PFSK-1 (cell line): ENCODE results near the gene PAX2.

ENCODE experiments used
- FOXP2 ChIP-seq: optimal IDR thresholded peaks from 2 replicates; pipeline ENCODE3; 2011; ENCODE audit warnings: borderline replicate concordance, control low read depth, inconsistent platforms; ENCODE audit not compliant: insufficient read depth; ENCODE audit errors: extremely low read length, extremely low read depth
- POLR2AphosphoS5 ChIP-seq: IDR thresholded peaks from 2 replicates; pipeline ENCODE4 v1.6.1; 2012; ENCODE audit warnings: low read depth, mild to moderate bottlenecking, control low read depth, low read length, moderate library complexity
- SIN3A ChIP-seq: IDR thresholded peaks from 2 replicates; pipeline ENCODE4 v1.6.1; 2012; ENCODE audit warnings: mild to moderate bottlenecking, low read length, moderate library complexity, borderline replicate concordance; ENCODE audit not compliant: insufficient read depth
- TAF1 ChIP-seq: IDR thresholded peaks from 2 replicates; pipeline ENCODE4 v1.6.1; 2012; ENCODE audit warnings: low read length, control low read depth, borderline replicate concordance; ENCODE audit not compliant: insufficient read depth
- TF ChIP-seq, protein P1 (sequence below), 2 experiments: IDR thresholded peaks; 2 replicates each; pipeline versions ENCODE4 v1.6.1 to v1.8.0; 2011 to 2012; ENCODE audit warnings: low read depth in 2 of 2, low read length in 2 of 2, control low read depth in 1 of 2, inconsistent platforms in 1 of 2, mild to moderate bottlenecking in 1 of 2, moderate library complexity in 1 of 2; ENCODE audit not compliant: insufficient read depth in 1 of 2

PAX2 gene

DNA sequence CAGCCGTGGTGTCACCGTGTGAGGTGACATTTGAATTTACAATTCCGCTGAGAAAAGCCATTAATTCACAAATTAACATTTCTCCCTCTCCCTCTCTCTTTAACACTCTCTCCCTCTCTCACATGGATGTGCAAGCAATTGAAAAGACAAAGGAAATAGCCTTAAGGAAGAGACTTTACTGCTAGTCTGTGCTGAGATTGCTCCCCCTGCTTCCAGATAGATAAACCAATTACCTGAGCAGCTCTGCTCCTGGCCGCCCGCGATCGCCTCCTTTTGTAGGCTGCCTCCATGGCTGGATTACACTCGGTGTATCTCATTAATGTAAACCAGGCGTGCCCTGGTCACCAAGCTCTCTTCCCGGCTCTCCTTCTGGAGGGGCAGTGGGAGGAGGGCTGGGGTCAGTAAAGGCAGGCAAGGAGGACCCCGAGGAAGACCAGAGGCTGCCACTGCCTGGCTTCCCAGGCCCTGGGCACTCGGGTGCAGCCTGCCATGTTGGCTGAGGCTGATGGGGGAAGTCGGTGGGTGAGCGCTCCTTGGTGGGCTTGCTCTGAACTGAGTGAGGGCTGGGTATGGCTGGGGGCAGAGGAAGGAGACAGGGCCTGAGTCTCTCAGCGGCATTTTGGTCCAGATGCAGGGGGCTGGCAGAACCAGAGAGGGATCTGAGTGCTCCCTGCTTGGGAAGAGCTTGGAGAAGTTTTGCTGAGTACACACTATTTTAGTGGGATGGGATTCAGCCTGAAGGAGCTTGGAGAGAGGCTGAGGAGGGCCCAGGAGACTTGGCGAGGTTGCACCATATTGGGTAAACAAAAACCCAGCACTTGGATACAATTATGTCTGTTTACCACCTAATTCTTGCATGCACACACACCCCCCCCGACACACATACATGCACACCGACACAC lies 42.9 kb downstream of the PAX2 start:
- TF ChIP-seq SIN3A = no peak
- TF ChIP-seq FOXP2 = no peak
- TF ChIP-seq POLR2AphosphoS5 = no peak
- TF ChIP-seq, protein P1, sequence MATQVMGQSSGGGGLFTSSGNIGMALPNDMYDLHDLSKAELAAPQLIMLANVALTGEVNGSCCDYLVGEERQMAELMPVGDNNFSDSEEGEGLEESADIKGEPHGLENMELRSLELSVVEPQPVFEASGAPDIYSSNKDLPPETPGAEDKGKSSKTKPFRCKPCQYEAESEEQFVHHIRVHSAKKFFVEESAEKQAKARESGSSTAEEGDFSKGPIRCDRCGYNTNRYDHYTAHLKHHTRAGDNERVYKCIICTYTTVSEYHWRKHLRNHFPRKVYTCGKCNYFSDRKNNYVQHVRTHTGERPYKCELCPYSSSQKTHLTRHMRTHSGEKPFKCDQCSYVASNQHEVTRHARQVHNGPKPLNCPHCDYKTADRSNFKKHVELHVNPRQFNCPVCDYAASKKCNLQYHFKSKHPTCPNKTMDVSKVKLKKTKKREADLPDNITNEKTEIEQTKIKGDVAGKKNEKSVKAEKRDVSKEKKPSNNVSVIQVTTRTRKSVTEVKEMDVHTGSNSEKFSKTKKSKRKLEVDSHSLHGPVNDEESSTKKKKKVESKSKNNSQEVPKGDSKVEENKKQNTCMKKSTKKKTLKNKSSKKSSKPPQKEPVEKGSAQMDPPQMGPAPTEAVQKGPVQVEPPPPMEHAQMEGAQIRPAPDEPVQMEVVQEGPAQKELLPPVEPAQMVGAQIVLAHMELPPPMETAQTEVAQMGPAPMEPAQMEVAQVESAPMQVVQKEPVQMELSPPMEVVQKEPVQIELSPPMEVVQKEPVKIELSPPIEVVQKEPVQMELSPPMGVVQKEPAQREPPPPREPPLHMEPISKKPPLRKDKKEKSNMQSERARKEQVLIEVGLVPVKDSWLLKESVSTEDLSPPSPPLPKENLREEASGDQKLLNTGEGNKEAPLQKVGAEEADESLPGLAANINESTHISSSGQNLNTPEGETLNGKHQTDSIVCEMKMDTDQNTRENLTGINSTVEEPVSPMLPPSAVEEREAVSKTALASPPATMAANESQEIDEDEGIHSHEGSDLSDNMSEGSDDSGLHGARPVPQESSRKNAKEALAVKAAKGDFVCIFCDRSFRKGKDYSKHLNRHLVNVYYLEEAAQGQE (IDR thresholded peaks at IDR 0.05; ENCODE audit: insufficient read depth in 1 of 2, low read depth in 2 of 2, low read length in 2 of 2) = no peak
- no peak for TF ChIP-seq TAF1

DNA sequence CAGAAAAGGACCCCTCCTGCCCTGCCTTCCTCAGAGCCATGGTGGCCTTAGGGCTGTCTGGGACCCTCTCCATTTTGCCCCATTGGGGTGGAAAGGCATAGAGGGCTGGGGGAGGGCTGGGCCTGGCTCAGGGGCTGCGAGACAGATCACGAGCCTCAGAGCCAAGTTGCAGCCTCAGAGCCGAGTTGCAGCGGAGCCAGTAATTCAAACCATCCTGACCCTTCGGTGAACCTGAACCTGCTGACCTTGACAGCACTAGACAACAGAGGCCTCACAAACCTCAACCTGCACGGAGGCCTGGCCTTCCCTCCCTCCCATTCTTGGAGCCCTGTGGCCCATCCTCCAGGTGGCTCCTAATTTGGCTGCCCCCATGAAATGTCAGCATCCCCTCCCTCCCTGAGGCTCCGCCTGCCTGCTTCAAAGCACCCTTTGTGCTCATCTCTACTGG lies 45.4 kb downstream of the PAX2 start:
- TF ChIP-seq POLR2AphosphoS5 (no peak), TAF1 (no peak)
- TF ChIP-seq, protein P1 (IDR thresholded peaks at IDR 0.05; ENCODE audit: insufficient read depth in 1 of 2, low read depth in 2 of 2, low read length in 2 of 2) = no peak

DNA sequence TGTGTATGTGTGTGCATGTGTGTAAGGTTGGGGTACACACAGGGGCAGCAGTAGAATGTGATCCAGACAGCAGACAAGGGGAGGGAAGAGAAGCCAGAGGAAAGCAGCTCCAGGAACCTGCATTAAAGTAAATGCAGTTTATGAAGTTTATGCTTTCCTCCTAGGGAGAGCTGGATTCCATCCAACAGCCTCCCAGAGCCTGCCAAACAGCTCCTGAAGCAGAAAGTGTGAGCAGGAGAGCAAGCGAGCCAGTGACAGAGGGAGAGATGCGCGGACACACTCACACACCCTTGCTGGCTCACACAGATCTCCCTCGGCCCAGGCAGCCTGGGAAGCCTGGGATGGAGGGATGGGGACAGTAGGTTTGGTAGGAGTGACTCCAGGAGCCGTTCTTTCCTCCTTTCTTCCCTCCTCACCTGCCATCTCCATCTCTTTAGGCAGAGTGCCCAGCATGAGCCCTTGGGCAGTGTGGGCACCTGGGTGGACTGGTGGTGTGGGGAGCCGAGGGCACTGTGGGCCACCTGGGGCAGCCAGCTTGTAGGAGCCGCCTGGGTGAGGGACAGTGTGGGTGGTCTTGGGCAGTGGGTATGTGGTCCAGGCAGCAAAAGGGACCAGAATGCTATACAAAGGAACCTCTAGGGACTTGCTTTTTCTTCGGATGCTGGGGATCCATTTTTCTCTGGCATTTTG lies 46.1 kb downstream of the PAX2 start:
- TF ChIP-seq TAF1 (no peak), POLR2AphosphoS5 (no peak), FOXP2 (no peak)
- TF ChIP-seq, protein P1 (IDR thresholded peaks at IDR 0.05; ENCODE audit: insufficient read depth in 1 of 2, low read depth in 2 of 2, low read length in 2 of 2) = no peak

DNA sequence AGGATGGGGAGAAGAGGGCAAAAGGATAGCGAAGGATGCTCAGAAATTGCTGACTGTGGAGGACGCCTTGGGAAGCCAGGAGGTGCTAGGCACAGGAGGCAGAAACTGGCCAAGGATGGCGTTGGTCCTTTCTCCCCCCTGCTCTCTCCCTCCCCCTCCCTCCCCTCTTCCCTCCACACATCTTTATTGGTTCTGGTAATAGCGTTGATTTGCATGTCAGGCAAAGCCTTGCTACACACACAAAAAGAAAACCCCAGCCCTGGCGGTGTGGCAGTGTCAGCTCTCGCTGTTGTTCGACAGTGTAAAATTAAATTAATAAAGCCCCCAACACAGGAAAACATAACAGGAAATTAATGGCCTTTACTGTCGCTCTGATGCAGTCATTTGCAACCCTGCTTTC lies 47.2 kb downstream of the PAX2 start:
- no peak for TF ChIP-seq FOXP2
- no peak for TF ChIP-seq POLR2AphosphoS5
- TF ChIP-seq, protein P1 (IDR thresholded peaks at IDR 0.05; ENCODE audit: insufficient read depth in 1 of 2, low read depth in 2 of 2, low read length in 2 of 2) = no peak
- no peak for TF ChIP-seq TAF1
- TF ChIP-seq SIN3A = no peak
